ENCODE measurements around the gene TMEM72.

Gene TMEM72

GRCh38 chr10:44917848-44918247 lies 6.7 kb downstream of the TMEM72 start:
- DNase-seq (ENCODE audit: low spot score), result no peak

- no peak for DNase-seq (ENCODE audit: low spot score)
These were observed 9.1 kb downstream of the TMEM72 start for GRCh38 chr10:44920252-44920651.

GRCh38 chr10:44921061-44921460 lies 9.9 kb downstream of the TMEM72 start:
- DNase-seq (ENCODE audit: low spot score), result no peak

- DNase-seq (ENCODE audit: low spot score), result no peak
These were observed 10.4 kb downstream of the TMEM72 start for GRCh38 chr10:44921506-44921905.

GRCh38 chr10:44922021-44922420 lies 10.9 kb downstream of the TMEM72 start:
- DNase-seq (ENCODE audit: low spot score), result no peak

- no peak for DNase-seq (ENCODE audit: low spot score)
These were observed 11.8 kb downstream of the TMEM72 start for GRCh38 chr10:44922796-44923545.

- DNase-seq (ENCODE audit: low spot score), result no peak
These were observed 12.5 kb downstream of the TMEM72 start for GRCh38 chr10:44923611-44924010.

- no peak for DNase-seq (ENCODE audit: low spot score)
These were observed 13.3 kb downstream of the TMEM72 start for GRCh38 chr10:44924261-44925040.

- peak; percentile 58 for DNase-seq (ENCODE audit: low spot score)
These were observed 14.1 kb downstream of the TMEM72 start for GRCh38 chr10:44925224-44925623.

- no peak for DNase-seq (ENCODE audit: low spot score)
These were observed 14.9 kb downstream of the TMEM72 start for GRCh38 chr10:44925811-44926750.

GRCh38 chr10:44926751-44927351 lies 15.7 kb downstream of the TMEM72 start:
- DNase-seq (ENCODE audit: low spot score), result no peak

- DNase-seq (ENCODE audit: low spot score), result no peak
These were observed 16.2 kb downstream of the TMEM72 start for GRCh38 chr10:44927352-44927751.

- DNase-seq (ENCODE audit: low spot score), result no peak
These were observed 17.3 kb downstream of the TMEM72 start for GRCh38 chr10:44928462-44928861.

GRCh38 chr10:44929356-44930255 lies 18.5 kb downstream of the TMEM72 start:
- no peak for DNase-seq (ENCODE audit: low spot score)

GRCh38 chr10:44930904-44931620 lies 19.9 kb downstream of the TMEM72 start:
- no peak for DNase-seq (ENCODE audit: low spot score)

GRCh38 chr10:44931621-44932516 lies 20.7 kb downstream of the TMEM72 start:
- DNase-seq (ENCODE audit: low spot score), result no peak

- peak; percentile 77 for DNase-seq (ENCODE audit: low spot score)
These were observed 21.6 kb downstream of the TMEM72 start for GRCh38 chr10:44932517-44933450.

All from SK-N-DZ (cell line).